Prostate gland (tissue), 2 donors: ENCODE data around the gene IP6K2.

Experiments
- CTCF ChIP-seq, 4 experiments: fragments of 200-600 bp in 2 of 4; fragments of 450-650 bp in 2 of 4; sonication (generic) in 2 of 4; IDR thresholded peaks; 1 replicate in 3 of 4; 2 replicates in 1 of 4; pipeline ENCODE4 v1.5.1; 2016 to 2019; ENCODE audit warnings: antibody characterized with exemption in 4 of 4, mild to moderate bottlenecking in 2 of 4, moderate library complexity in 2 of 4
- POLR2A ChIP-seq: fragments of 450-650 bp; IDR thresholded peaks from one replicate; pipeline ENCODE4 v1.6.1; 2016; ENCODE audit warnings: antibody characterized with exemption, mild to moderate bottlenecking
- POLR2AphosphoS5 ChIP-seq: sonication (generic); formaldehyde crosslinking; IDR thresholded peaks from one replicate; pipeline ENCODE4 v1.6.1; 2017; ENCODE audit warnings: antibody characterized with exemption

GRCh38 chr3:48662145-48662752 is 54.8 kb downstream of the IP6K2 start:
- no peak for TF ChIP-seq CTCF (IDR thresholded peaks at IDR 0.05)
- TF ChIP-seq POLR2A, result no peak
- no peak for TF ChIP-seq POLR2AphosphoS5
